HG03060 (cell line): ENCODE measurements around the gene IRF2.

Experiments
- ATAC-seq: cut with Tn5 transposase; IDR thresholded peaks from one replicate; pipeline ENCODE4 v1.9.1; 2021; ENCODE audit warnings: low read depth, moderate number of reproducible peaks; ENCODE audit not compliant: unreplicated experiment

Gene IRF2

DNA sequence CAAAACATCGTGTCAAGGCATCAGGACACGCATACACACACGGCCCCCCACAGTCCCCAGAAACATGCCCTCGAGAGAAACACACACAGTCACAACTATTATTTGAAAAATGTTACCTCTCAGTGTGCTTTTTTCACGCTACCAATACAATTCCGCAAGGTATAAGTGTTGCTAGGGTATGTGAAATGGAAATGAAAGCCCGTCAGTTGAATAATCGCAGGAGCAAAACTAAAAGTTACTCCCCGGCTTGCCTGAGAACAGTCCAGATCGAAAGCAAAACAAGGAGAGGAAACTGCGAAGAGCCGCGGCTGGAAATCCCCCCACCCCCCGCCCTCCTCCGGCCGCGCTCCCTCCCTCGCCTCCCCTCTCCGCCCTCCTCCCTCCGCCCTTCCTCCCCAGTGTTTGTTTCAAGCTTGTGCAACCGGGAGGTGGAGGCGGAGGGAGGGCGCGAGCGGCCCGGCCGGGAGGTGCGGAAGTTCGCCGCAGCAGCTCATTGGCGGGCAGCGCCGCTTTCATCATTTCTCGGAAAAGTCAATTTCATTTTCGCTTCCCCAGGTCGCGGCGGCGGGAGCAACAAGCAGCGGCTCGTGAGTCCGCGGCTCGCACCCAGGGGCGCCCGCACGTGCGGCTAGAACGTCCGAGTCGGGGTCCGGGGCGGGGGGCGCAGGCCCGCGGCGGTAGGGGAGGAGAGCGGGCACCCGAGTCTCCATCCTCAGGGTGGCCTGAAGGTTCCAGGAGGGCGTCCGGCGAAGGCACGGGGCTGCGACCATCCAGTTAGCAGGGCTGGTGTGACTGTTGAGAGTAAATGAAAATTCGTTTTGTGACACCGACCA, at the start of gene IRF2:
TSS of gene IRF2 (minus strand) at position 288 of the 833 bp plus-strand sequence. CDS start 45,486 bp downstream, outside the sequence.
- peak; percentile 42 for ATAC-seq

DNA sequence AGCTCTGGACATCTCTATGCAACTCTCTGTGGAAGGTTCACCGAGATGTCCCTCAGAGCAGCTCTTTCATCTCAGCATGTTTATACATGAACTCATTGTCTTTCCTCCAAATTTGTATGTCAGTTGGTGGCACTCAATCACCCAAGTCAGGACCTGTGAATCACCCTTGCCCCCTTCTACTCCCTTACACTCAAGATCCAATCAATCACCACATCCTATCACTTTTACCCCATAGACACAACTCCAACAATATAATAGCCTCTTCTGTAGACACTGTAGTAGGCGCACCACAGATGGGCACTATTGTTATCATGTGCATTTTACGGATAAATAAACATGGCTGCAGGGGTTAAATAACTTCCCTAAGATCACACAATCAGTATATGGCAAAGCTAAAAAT, 41.3 kb upstream of the IRF2 start:
- no peak for ATAC-seq

- ATAC-seq: peak; percentile 96
Observed at GRCh38 chr4:184514121-184514988, 40.0 kb upstream of the IRF2 start.

DNA sequence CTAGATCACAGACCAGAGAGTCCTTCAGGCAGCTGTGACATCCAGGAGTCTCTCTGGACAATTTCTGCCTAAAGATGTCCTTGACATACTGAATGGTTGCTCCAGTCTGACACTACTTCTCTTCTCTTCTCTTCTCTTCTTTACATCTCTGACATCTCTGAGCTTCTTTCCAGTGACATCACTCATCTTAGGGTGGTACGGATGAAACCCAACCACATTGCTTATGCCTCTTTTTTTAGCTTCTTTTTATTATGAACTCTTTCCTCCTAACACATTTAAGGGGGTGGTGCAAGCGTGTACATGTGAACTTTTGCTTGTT, 39.4 kb upstream of the IRF2 start:
- ATAC-seq: no peak

DNA sequence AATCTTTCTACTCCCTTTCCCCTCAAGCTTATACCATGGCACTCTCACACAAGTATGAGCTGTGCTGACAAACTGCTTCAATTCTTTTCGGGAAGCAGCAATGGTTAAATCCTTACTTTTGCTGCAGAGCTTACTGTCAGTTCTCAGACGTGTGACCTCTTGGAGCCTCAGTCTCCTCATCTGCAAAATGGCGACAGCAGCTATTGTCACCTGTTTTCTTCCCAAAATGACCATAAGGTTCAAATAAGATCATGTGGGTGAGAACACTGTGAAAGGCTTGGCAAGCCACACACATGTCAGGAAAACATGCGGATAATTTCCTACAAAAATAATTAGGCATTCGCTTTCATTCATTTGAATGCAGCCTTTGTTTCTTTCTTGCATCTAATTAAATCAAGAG, 36.8 kb upstream of the IRF2 start:
- ATAC-seq: no peak

GRCh38 chr4:184510401-184510800, 36.1 kb upstream of the IRF2 start:
- no peak for ATAC-seq

DNA sequence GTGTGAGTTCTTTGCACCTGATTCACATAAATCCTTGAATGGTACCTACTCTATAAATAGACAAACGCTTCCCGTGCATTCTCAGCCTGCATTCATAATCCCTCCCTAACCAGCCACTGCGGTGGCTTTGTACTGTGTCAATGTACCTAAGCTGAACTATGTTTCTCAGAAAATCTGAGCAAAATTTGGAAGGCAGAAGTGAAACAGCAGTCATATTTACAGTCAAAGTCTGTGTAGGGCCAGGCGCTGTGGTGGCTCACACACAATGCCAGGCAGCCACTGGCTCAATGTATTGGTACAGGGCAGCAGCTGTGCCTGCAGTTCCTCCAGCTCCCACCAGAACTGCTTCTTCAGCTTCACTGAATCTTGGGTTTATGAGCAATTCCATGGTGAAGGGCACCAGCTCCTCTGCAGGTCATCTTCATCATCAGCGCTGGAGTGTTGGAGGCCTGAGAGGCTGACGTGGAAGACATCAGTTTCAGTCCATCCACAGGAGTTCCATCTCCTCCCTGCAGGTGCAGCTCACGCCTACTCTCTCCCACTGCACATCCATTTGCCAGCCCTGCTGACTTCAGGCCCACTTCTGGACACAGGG, 32.3 kb upstream of the IRF2 start:
- ATAC-seq: peak; percentile 98

DNA sequence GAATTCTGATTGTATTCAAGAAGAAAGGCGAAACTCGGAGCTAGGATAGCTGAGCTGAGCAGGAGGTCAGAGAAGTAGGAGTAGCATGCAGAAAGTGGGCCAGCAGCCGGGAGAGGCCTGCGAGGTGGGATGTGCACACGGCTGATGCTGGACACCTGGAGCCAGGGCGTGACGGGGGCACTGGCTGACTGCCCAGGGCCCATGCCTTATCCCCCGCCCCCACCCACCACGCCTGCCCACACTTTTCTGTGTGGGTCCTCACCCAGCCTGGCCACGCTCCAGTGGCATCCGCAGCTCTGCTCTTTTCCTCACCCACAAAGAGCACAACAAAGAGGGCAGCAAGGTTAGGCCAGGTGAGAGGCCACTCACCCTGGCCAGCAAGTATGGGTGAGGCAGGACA, 30.0 kb upstream of the IRF2 start:
- ATAC-seq: no peak

- no peak for ATAC-seq
Observed at GRCh38 chr4:184503869-184504300, 29.5 kb upstream of the IRF2 start.

DNA sequence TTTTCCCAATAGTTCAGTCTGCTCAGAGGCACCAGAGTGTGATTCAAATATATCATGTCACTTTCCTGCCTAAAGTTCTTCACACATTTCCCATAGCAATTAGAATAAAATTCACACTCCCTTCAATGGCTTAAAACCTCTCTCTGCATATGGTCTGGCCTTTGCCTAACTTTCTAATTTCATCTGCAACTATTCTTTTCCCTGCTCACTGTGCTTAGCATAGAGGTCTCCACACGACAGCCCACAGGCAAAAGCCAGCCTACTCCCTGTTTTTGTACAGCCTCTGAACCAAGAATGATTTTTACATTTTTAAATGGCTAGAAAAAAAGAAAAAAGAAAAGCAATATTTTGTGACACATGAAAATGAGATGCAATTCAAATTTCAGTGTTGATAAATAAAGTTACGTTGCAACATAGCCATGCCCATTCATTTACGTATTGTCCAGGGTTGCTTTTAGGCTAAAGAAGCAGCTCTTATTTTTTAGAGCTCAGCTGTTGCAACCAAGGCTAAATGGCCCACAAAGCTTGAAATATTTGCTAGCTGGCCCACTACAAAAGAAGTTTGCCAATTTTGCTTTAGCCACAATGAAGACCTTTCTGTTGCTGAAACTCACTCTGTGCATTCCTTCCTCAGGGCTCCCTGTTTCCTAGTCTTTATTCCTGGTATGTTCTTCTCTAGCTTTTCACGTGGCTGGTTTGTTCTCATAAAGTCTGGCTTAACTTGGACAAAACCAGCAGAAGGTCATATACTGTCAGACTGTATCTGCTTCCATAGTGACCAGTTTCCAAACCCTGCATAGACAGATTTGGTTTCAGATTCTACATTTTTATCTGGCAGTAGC, 26.6 kb upstream of the IRF2 start:
- no peak for ATAC-seq

GRCh38 chr4:184499996-184500395, 25.6 kb upstream of the IRF2 start:
- no peak for ATAC-seq

DNA sequence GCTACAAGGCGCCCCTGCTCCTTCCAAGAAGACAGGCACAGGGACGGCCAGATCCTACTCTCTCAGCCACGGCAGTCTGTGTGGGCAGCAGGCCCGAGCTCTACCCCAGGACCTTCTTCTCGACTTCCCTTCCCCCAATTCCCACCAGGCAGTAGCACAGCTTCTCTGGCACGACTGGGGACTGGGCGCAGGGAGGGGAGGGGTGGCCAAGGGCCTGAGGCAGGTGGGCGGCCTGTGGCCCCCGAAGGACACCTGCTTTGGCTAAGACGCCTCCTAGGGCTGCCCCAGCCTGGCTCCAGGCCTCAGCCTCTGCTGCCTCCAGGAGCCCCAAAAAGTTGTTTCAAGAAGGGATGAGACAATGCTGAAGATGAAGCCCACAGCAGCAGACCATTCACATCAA, 24.2 kb upstream of the IRF2 start:
- ATAC-seq: no peak

GRCh38 chr4:184489771-184490170, 15.4 kb upstream of the IRF2 start:
- ATAC-seq: no peak

DNA sequence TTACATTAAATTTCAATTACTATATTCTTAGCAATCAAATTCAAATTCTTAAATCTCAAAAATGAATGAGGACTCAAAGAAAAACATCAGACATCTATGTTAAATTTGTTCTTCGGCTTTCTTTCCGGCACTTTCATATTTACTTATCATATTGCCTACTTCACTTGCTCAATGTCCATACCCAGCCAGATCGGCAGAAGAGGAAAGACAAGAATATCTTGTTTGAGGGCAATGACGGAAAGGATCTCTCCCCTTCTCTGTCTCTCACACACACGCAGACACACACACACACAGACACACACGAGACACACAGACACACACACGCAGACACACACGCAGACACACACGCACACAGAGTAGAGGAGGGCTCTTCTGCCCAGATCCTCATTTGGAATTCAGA, 13.2 kb upstream of the IRF2 start:
- ATAC-seq: no peak

GRCh38 chr4:184485279-184485678, 10.9 kb upstream of the IRF2 start:
- no peak for ATAC-seq

DNA sequence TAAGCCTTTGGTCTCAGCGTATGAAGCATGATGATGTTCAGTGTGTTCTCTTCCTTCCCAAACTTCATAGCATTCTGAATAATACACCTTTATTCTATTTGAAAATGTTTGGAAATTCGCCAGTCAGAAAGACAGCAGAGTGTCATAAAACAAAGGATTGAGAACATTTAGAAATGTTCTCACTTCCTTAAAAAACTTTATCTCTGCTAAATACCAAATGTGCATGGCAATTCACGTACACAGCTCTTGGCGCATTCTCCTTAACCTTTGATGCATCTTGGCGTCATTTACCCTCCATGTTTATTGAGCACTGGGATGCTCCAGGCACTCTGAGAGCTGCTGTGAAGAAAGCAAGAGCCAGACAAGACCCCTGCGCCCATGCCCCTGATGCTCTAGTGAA, 7.2 kb upstream of the IRF2 start:
- no peak for ATAC-seq

DNA sequence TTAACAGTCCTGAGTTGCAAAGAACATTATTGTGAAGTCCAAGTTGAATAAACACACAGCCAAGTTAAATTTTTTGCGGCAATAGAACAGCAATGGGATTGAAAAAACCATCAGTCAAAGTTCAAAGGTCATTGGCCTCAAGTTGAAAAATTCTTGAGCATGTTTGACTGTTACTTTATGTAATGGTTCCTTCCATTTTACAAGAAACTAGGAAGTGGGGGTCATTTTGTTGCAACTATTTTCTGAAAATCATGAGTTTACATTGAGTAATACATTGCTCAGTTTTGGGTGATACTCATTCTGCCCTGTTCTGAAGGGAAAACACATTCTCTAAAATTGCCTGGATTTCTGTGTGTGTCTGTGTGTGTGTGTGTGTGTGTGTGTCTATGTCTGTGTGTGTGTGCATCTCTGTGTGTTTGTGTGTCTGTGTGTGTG, 5.2 kb upstream of the IRF2 start:
- no peak for ATAC-seq

DNA sequence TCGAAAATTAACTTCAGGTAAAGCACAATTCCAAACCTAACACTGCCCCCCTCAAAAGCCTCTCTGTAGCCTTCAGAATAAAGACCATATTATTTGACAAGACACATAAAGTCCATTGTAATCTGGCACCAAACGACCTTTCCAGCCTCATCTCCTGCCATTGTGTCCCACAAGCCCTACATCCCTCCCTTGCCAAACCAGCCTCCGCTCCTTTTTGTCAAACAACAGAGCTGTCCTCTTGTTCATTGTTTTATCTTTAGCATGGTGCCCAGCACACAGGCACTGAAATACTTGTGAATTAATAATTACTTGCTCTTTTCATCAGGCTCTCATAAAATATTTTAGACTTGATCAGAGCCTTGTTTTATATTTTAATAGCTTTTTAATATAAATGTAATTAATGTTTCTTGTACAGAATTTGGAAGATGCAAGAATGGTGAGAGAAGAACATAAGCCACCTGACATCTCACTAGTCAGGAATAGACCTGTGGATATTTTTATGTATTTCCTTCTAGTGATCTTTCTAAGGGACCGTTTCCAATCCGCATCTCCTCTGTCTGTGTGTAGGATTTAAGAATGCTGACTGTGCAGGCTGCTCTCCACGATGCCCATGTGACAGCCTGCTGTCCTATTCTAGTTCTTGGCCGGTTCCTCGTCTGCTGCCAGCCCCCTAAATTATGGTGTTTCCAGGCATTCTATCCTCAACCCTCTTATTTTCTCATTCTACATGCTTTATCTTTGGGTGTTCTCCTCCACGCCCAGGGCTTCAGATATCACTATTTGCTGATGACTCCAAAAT, 3.0 kb upstream of the IRF2 start:
- ATAC-seq: no peak

DNA sequence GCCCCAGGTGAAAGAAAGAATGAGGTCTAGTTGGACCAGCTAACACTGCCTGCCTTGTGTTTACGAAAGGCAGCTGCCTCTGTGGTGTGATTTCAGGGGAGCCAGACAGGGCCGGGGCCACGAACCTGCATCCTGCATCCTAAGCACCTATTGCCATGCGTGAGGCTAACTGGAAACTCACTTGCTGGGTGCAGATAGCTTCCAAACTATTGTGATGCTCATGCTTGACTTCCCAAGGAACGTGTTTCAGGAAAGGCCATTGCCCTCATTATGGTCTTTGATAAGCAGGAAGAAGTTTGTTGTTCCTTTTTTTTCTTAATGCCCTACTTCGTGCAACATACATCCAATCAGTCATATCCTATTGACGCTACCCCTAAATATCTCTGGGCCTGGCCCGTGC, 2.3 kb upstream of the IRF2 start:
- no peak for ATAC-seq

DNA sequence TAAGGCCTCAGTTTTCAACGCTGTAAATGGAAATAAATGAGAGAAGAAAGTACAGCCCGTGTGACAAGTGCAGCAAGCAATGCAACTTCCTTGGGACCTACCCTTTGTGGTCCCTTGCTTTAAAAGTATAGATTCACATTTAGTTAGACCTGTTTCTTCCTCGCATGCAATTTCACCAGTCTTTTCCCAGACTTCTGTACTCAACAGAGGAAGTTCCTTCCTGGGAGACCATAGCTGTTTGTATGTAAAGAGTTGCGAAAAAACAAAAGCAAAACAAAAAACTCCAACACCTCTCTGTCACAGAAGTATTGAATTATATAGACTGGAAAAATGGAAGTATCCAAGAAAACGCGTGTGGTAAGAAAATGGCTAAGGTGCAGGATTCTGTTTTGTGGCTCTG, 1.1 kb upstream of the IRF2 start:
- ATAC-seq: no peak
